ENCODE measurements around the gene ASPRV1.

The ASPRV1 gene

DNA sequence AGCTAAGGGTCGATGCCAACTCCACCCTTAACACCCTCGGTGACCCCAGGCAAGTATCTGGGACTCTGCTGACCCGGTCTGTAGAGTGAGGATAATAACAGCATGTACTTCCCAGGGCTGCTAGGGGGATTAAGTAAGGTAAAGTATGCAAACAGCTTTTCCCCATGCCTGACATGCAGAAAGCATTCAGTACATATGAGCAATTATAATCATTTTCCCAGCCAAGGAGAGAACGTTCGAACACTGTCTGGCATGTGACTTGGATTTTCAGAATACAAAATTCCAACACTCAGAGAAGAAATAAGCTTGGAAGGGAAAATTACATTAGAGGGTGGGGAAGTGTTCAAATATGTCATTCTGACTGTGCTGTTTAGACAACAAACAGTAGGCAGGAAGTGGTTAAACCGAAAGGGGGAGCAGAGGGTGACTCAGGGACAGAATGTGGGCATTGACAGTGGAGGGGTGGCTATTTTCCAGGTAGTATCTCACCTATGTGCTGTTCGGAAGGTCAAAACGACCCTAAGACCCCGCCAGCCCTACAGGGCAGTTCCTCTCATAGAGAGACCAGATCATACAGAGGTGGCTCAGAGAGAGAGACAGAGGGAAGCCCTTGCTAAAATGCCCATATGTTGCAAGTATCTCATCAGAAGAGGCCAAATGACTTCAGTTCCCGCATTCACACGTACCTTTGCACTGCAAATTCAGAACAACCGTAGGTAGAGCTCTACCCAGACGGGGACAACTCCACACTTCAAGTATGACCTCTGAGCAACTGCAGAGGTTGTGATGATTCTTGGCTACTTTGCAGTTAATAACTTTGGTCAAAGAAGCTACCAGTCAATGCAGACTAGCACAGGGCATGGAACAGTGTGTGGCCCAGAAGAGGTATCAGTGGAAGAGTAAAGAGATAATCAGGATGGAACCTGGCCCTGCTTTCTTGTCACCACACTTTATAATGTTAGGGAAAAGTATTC lies 14.8 kb downstream of the ASPRV1 start:
- no peak for TF ChIP-seq CTCF (IDR thresholded peaks at IDR 0.05; ENCODE audit: low read depth, low read length)
- H3K4me3 ChIP-seq (ENCODE audit: low read depth, low read length) = no peak overlapping the region

- TF ChIP-seq CTCF (IDR thresholded peaks at IDR 0.05; ENCODE audit: low read depth, low read length) = no peak
- H3K4me3 ChIP-seq (ENCODE audit: low read depth, low read length) = no peak overlapping the region
These were observed 15.5 kb downstream of the ASPRV1 start for GRCh38 chr2:69945941-69946340.

GRCh38 chr2:69945441-69945840 lies 16.0 kb downstream of the ASPRV1 start:
- no peak for TF ChIP-seq CTCF (IDR thresholded peaks at IDR 0.05; ENCODE audit: low read depth, low read length)
- no peak overlapping the region for H3K4me3 ChIP-seq (ENCODE audit: low read depth, low read length)

DNA sequence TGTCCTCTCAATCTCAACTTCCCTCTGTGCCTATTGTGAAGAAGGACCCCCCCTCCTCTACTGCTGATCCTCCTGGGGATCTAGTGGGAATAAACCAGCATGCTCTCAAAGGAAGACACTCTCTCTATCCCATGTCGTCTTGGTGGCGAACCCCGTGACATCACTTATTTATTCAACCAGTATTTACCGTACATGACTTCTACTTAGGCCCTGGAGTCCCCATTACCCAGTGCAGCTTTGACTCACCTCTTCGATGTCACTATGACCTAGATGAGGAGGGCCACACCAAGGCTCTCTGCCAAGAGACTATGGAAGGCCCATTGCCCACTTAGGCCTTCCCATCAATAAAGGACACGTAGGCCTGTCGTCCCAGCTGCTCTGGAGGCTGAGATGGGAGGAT lies 16.7 kb downstream of the ASPRV1 start:
- no peak for TF ChIP-seq CTCF (IDR thresholded peaks at IDR 0.05; ENCODE audit: low read depth, low read length)

GRCh38 chr2:69943843-69944525 lies 17.4 kb downstream of the ASPRV1 start:
- H3K4me3 ChIP-seq (ENCODE audit: low read depth, low read length) = no peak overlapping the region
- no peak for TF ChIP-seq CTCF (IDR thresholded peaks at IDR 0.05; ENCODE audit: low read depth, low read length)

More for the DNA sequence above, 16.7 kb downstream of the ASPRV1 start:
- no peak overlapping the region for H3K4me3 ChIP-seq (ENCODE audit: low read depth, low read length)

DNA sequence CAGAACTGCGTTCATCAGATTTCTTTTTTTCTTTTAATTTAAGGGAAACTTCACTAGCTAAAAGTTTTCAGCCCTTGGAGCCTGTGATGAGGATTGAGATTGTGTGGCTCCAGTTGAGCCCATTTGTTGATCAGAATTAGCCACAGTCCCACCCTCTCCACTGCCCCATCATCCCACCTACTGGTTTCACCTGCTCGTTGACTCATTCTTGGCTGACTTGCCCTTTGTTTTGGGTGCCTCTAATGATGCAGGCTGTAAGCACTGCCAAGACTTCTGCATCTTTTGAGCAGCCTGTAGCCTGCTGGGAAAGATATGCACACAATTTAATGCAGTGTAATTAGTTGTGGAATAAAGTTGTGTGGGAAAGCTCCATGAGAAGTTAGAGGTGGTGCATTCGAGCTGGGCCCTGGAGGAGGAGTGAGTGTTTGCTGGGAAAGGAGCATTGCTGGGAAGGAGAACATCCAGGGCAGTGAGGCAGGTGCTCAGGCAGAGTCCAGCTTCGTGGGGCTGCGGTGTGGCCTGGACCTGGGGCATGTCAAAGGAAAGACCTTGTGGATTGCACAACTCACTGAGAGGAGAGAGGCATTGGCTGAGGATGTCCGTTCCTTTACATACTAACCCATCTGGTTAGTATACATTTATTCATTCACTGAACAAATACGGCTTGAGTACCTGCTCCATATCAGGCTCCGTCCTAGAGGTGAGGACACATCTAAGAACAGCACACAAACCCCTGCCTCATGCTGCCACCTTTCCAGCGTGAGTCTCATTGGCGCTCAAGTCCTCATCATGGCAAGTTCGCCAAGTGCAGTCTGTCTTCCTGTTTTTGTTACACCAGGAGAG lies 18.2 kb downstream of the ASPRV1 start:
- no peak for TF ChIP-seq CTCF (IDR thresholded peaks at IDR 0.05; ENCODE audit: low read depth, low read length)

More for the DNA sequence above, 18.2 kb downstream of the ASPRV1 start:
- no peak overlapping the region for H3K4me3 ChIP-seq (ENCODE audit: low read depth, low read length)

All from WI38 (cell line).